AG08396 (cell line): Measurements from ENCODE around the gene ELF4.

Experiments
- DNase-seq: peaks from one replicate; pipeline ENCODE4 v3.0.0; 2012; ENCODE audit warnings: low spot score, mixed read lengths

ELF4 gene

GRCh38 chrX:130047416-130047815, 62.9 kb downstream of the ELF4 start:
- DNase-seq = no peak

DNA sequence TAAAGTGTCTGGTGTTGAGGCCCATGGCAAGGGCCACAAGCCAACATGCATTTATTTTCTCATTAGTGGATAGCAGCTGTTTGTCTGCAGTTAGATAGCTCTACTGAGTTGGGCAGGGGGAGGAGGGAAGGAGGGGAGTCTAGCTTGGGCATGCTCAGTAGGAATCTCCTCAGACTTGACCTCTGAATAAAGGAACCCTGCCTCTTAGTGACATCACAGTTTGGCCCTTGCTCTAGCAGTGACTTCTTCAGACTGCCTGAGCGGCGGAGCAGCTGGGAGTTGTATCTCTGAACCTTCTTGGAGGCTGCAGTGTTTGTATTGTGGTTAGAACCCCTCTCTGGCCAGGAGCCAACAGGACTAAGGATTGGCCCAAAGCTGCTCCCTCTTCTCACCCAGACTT, 70.5 kb downstream of the ELF4 start:
- no peak for DNase-seq

GRCh38 chrX:130034178-130034577, 76.1 kb downstream of the ELF4 start:
- no peak for DNase-seq

GRCh38 chrX:130032552-130032951, 77.7 kb downstream of the ELF4 start:
- DNase-seq = no peak

DNA sequence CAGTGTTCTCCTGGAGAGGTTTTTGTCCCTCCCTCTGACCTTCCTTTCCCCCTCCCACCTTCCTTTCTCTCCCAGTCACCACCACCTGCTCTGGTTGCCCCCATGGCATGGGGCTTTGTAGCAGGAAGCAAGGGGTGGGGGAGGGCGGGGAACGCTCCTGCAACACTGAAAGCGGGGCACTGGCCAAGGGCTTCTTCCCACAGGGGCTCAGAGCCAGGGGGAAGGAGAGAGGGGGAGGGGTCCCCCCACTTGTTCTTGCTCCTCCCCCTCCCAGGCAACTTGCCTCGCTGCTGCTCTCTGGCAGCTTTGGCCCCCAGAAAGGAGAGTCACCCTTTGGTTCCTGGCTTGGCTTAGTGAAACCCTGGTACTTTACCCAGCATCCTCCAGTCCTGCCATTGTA, 79.5 kb downstream of the ELF4 start:
- no peak for DNase-seq

DNA sequence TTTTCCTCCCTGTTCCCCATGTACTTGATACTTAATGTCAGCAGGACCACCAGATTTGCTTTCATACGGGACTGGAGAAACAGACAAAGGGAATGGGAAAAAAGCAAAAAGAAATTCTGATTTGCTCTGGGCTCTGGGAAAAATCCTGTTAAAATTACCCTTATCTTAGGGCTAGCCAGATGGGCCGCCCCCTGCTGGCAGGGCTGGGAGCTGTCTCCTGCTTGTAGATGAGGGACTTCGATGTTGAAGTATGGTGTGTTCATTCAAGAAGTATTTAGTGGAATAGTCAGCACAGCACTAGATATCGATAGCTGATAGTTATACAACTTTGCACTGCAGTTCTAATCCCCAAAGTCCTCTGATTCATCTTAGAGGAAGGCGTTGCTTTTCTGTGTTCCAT, 82.1 kb downstream of the ELF4 start:
- peak; percentile 50 for DNase-seq

- no peak for DNase-seq
These were observed 82.7 kb downstream of the ELF4 start for GRCh38 chrX:130027569-130027968.

GRCh38 chrX:130025256-130025655, 85.0 kb downstream of the ELF4 start:
- no peak for DNase-seq

GRCh38 chrX:130024127-130024526, 86.2 kb downstream of the ELF4 start:
- peak; percentile 68 for DNase-seq

GRCh38 chrX:130020661-130021324, 89.5 kb downstream of the ELF4 start:
- no peak for DNase-seq

DNA sequence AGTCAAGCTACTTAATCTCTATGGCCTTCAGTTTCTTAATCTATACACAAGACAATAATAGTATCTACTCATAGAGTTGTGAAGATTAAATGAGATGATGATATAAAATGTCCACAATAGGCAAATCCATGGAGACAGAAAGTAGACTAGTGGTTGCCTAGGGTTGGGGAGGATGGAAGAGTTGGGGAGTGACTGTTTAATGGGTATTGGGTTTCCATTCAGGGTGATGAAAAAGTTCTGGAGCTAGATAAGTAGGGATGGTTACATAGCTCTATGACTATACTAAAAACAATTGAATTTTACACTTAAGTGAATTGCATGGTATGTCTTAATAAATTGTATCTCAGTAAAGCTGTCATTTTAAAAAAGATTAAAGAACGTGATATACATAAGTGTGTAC, 92.2 kb downstream of the ELF4 start:
- DNase-seq = no peak

DNA sequence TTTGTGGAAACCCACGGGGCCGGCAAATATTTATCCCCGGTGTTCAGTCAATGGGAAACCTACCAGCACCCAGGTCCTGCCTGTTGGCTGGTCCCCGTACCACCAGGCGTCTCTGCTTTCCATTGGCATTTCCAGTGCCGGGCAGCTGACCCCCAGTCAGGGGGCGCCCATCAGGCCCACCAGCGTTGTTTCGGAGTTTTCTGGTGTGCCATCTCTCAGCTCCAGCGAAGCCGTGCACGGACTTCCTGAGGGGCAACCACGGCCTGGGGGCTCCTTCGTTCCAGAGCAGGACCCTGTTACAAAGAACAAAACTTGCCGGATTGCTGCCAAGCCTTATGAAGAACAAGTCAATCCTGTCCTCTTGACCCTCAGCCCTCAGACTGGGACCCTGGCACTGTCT, 95.1 kb downstream of the ELF4 start:
- DNase-seq = no peak
